Measurements from ENCODE around the gene TRABD2A. TPM values are rescaled to one million over a fixed set of nuclear protein-coding genes. Genes with fewer than 3 reads are reported as not detected.
"Not testable (repeated sequence)": the region's sequence is repeated elsewhere in the genome, so short reads cannot be mapped to it uniquely, and the experiment has no call there.

The TRABD2A gene
- total RNA-seq, 2 experiments from 2014 or later, result 35.9 to 38.3 TPM

GRCh38 chr2:84875619-84876018, 5.3 kb downstream of the TRABD2A start:
- H3K4me1 Mint-ChIP-seq, result peaks cover 68% of the 10 kb centered on the region
- H3K36me3 Mint-ChIP-seq (ENCODE audit: low read depth), result peaks cover 35% of the 10 kb centered on the region
- H3K4me3 Mint-ChIP-seq, DNase-seq, H3K27me3 Mint-ChIP-seq, H3K9me3 Mint-ChIP-seq, H3K27ac Mint-ChIP-seq: not testable (repeated sequence)
- ChIA-PET CTCF (interaction anchor here (1.4 to 3.2 kb wide), 2 partner anchors 11 to 50 kb away, joined by 3 to 23 read pairs; no protein-coding TSS in a partner anchor), POLR2A (interaction anchor here (2.1 to 17.0 kb wide), 2 partner anchors 27 to 50 kb away, joined by 8 to 467 read pairs; partner anchors contain the start of gene TMSB10)

DNA sequence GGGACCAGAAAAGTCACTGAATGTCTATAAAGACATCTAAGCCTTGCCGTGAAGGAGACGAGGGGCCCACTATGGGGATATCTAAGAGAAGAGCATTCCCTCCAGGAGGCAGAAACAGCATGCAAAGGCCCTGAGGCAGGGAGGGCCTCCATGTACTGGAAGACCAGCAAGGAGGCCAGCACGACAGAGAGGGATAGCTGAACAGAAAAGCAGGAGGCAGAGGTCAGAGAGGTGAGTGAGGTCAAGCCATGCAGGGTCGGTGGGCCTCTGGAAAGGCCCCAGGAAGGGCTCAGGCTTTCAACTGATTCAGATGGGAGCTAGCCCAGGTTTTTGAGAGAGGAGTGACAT, 5.7 kb downstream of the TRABD2A start:
- H3K27me3 Mint-ChIP-seq, result no peaks in the 10 kb centered on the region
- H3K36me3 Mint-ChIP-seq (ENCODE audit: low read depth), result peaks cover 36% of the 10 kb centered on the region
- H3K4me1 Mint-ChIP-seq, result peaks cover 73% of the 10 kb centered on the region
- no peak for DNase-seq
- no peak overlapping the region for H3K4me3 Mint-ChIP-seq
- no peak overlapping the region for H3K27ac Mint-ChIP-seq
- H3K9me3 Mint-ChIP-seq, result no peaks in the 10 kb centered on the region
- POLR2A ChIA-PET, result no interaction called here
- CTCF ChIA-PET, result interaction anchor here (1.4 to 3.2 kb wide), 2 partner anchors 10 to 51 kb away, joined by 3 to 23 read pairs; no protein-coding TSS in a partner anchor

DNA sequence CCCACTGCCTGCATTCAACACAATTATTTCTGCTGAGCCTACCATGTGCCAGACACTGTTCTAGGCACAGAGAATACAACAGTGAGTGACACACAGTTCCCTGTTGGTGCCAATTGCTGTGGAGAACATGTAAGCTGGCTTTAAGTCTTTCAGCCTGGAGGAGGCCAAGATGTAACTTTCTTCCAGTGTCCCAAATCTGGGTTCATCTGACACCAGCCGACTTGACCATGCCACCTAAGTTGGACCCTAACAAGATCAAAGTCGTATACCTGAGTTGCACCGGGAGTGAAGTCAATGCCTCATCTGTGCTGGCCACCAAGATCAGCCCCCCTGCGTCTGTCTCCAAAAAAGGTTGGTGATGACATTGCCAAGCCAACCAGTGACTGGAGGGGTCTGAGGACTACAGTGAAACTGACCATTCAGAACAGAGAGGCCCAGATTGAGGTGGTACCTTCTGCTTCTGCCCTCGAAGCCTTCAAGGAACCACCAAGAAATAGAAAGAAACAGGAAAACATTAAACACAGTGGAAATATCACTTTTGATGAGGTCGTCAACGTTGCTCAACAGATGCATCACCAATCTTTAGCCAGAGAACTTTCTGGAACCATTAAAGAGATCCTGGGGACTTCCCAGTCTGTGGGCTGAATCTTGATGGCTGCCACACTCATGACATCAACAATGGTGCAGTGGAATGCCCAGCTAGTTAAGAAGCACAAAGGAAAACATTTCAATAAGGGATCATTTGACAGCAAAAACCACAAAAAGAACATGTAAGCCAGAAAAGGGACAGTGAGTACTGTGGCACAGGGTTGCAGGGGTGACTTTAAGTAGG, 6.3 kb downstream of the TRABD2A start:
- Mint-ChIP-seq H3K36me3 (ENCODE audit: low read depth) (peaks cover 37% of the 10 kb centered on the region), H3K9me3 (no peaks in the 10 kb centered on the region), H3K27ac (no peak overlapping the region), H3K4me3 (no peak overlapping the region), H3K27me3 (no peaks in the 10 kb centered on the region), H3K4me1 (peaks cover 72% of the 10 kb centered on the region)
- POLR2A ChIA-PET, result no interaction called here
- CTCF ChIA-PET, result interaction anchor here (0.7 to 1.4 kb wide), 2 partner anchors 10 to 51 kb away, joined by 3 read pairs; no protein-coding TSS in a partner anchor
- DNase-seq, result no peak

- no peak overlapping the region for H3K27ac Mint-ChIP-seq
- ChIA-PET POLR2A (no interaction called here), CTCF (no interaction called here)
- DNase-seq, result no peak
- H3K4me1 Mint-ChIP-seq, result peaks cover 63% of the 10 kb centered on the region
- no peak overlapping the region for H3K4me3 Mint-ChIP-seq
- peaks cover 37% of the 10 kb centered on the region for H3K36me3 Mint-ChIP-seq (ENCODE audit: low read depth)
- no peaks in the 10 kb centered on the region for H3K9me3 Mint-ChIP-seq
- no peaks in the 10 kb centered on the region for H3K27me3 Mint-ChIP-seq
Measured at GRCh38 chr2:84873350-84873749, 7.5 kb downstream of the TRABD2A start.

- POLR2A ChIA-PET, result interaction anchor here (0.6 kb wide), 1 partner anchor 93 kb away, joined by 3 read pairs; no protein-coding TSS in a partner anchor
- H3K9me3 Mint-ChIP-seq, H3K27me3 Mint-ChIP-seq, DNase-seq, H3K4me3 Mint-ChIP-seq, CTCF ChIA-PET, H3K27ac Mint-ChIP-seq: not testable (repeated sequence)
- Mint-ChIP-seq H3K4me1 (peaks cover 60% of the 10 kb centered on the region), H3K36me3 (ENCODE audit: low read depth) (peaks cover 41% of the 10 kb centered on the region)
Measured at GRCh38 chr2:84872691-84873090, 8.2 kb downstream of the TRABD2A start.

DNA sequence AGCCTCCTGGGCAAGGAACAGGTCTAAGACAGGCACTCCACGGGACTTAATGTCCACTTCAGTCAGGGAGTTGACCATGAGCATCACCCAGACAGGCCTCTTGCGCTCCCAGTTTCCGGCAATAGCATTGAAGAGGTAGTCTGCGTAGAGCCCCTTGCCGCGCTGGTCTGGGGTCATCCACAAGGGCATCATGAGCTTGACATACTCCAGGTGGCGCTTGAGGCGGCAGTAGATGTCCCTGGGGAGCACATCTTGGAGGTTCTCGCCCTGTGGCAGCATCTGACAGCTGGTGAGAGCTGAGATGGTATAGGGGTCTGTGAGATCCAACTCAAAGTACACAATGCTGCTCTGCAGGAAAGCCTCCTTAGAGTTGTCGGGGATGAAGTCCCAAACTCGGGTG, 10.6 kb downstream of the TRABD2A start:
- CTCF ChIA-PET, result interaction anchor here (0.9 to 3.9 kb wide), 5 partner anchors 10 to 430 kb away, joined by 3 to 21 read pairs (median 3); partner anchors contain the start of gene TRABD2A
- Mint-ChIP-seq H3K4me3 (no peak overlapping the region), H3K27ac (no peak overlapping the region), H3K36me3 (ENCODE audit: low read depth) (peaks cover 31% of the 10 kb centered on the region), H3K9me3 (no peaks in the 10 kb centered on the region), H3K27me3 (no peaks in the 10 kb centered on the region), H3K4me1 (peaks cover 51% of the 10 kb centered on the region)
- POLR2A ChIA-PET, result interaction anchor here (1.0 to 1.6 kb wide), 4 partner anchors 9 to 55 kb away, joined by 3 to 7 read pairs (median 4); partner anchors contain the start of gene TRABD2A
- DNase-seq, result no peak

DNA sequence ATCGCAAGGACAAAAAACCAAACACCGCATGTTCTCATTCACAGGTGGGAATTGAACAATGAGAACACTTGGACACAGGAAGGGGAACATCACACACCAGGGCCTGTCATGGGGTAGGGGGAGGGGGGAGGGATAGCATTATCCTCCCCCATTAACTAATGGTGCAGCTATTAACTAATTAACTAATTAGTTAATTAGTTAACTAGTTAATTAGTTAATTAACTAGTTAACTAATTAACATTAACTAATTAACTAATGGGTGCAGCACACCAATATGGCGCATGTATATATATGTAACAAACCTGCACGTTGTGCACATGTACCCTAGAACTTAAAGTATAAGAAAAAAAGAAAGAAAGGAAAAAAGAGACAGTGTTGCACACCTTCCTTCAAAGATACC, 12.6 kb downstream of the TRABD2A start:
- not testable (repeated sequence) for H3K27me3 Mint-ChIP-seq, H3K4me3 Mint-ChIP-seq, H3K9me3 Mint-ChIP-seq, DNase-seq, H3K27ac Mint-ChIP-seq
- ChIA-PET POLR2A (interaction anchor here (1.0 to 1.2 kb wide), 2 partner anchors 12 to 57 kb away, joined by 3 read pairs; no protein-coding TSS in a partner anchor), CTCF (interaction anchor here (1.9 to 3.9 kb wide), 2 partner anchors 12 to 58 kb away, joined by 7 to 21 read pairs; partner anchors contain the start of gene TRABD2A)
- H3K4me1 Mint-ChIP-seq, result peaks cover 42% of the 10 kb centered on the region
- peaks cover 22% of the 10 kb centered on the region for H3K36me3 Mint-ChIP-seq (ENCODE audit: low read depth)

- no peaks in the 10 kb centered on the region for H3K9me3 Mint-ChIP-seq
- no peak overlapping the region for H3K27ac Mint-ChIP-seq
- H3K4me1 Mint-ChIP-seq, result peaks cover 46% of the 10 kb centered on the region
- CTCF ChIA-PET, result interaction anchor here (1.2 to 2.0 kb wide), 3 partner anchors 15 to 125 kb away, joined by 4 to 12 read pairs (median 12); partner anchors contain the start of gene TRABD2A
- DNase-seq, result no peak
- peaks cover 24% of the 10 kb centered on the region for H3K36me3 Mint-ChIP-seq (ENCODE audit: low read depth)
- no peaks in the 10 kb centered on the region for H3K27me3 Mint-ChIP-seq
- no peak overlapping the region for H3K4me3 Mint-ChIP-seq
- POLR2A ChIA-PET, result no interaction called here
Measured at GRCh38 chr2:84866122-84866521, 14.8 kb downstream of the TRABD2A start.

DNA sequence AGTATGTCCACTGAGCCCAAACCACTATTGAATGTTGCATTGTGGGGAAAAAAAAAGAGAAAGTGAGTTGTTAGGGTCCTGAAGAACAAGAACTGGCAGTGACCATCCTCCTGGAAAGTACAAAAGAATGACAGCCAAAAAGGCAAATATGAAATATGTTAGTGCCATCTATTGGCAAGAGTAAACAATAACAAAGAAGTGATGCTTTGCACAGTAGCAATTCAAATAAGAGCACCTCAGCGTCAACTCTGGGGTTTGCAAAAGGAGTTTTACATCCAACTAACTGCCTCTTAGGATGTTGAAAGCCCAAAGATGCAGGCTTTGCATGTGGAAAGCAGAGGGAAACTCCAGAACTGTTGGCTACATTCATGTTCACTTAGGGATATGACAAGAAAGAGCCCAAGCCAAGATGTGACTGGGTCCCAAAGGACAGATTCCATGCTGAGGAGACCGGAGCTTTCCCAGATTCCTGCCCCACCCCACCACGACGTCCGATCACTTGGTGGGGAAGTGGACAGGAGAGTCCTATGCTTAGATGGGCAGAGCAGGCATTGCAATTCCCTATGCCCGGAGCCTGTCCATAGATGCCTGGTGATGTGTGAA, 15.6 kb downstream of the TRABD2A start:
- ChIA-PET POLR2A (interaction anchor here (0.8 to 1.0 kb wide), 2 partner anchors 19 to 32 kb away, joined by 3 to 4 read pairs; no protein-coding TSS in a partner anchor), CTCF (interaction anchor here (0.5 to 5.5 kb wide), 16 partner anchors 10 to 368 kb away, joined by 3 to 17 read pairs (median 4); partner anchors contain the start of genes DNAH6 and TRABD2A)
- H3K4me3 Mint-ChIP-seq, result no peak overlapping the region
- H3K27ac Mint-ChIP-seq, result no peak overlapping the region
- peaks cover 21% of the 10 kb centered on the region for H3K36me3 Mint-ChIP-seq (ENCODE audit: low read depth)
- no peak for DNase-seq
- H3K27me3 Mint-ChIP-seq, result no peaks in the 10 kb centered on the region
- no peaks in the 10 kb centered on the region for H3K9me3 Mint-ChIP-seq
- H3K4me1 Mint-ChIP-seq, result peaks cover 43% of the 10 kb centered on the region

GRCh38 chr2:84862006-84862405, 18.9 kb downstream of the TRABD2A start:
- DNase-seq, result no peak
- ChIA-PET CTCF (interaction anchor here (1.2 to 5.5 kb wide), 4 partner anchors 10 to 329 kb away, joined by 3 to 17 read pairs (median 4); partner anchors contain the start of gene TRABD2A), POLR2A (interaction anchor here (0.6 to 2.2 kb wide), 5 partner anchors 9 to 82 kb away, joined by 3 to 12 read pairs (median 4); no protein-coding TSS in a partner anchor)
- Mint-ChIP-seq H3K27me3 (no peaks in the 10 kb centered on the region), H3K9me3 (no peaks in the 10 kb centered on the region), H3K36me3 (ENCODE audit: low read depth) (peaks cover 16% of the 10 kb centered on the region), H3K4me3 (no peak overlapping the region), H3K27ac (no peak overlapping the region), H3K4me1 (peaks cover 68% of the 10 kb centered on the region)

- ChIA-PET POLR2A (interaction anchor here (1.0 to 2.2 kb wide), 4 partner anchors 9 to 82 kb away, joined by 3 to 12 read pairs (median 4); no protein-coding TSS in a partner anchor), CTCF (interaction anchor here (1.2 to 5.5 kb wide), 4 partner anchors 10 to 328 kb away, joined by 3 to 17 read pairs (median 4); partner anchors contain the start of gene TRABD2A)
- Mint-ChIP-seq H3K27me3 (no peaks in the 10 kb centered on the region), H3K36me3 (ENCODE audit: low read depth) (peaks cover 18% of the 10 kb centered on the region), H3K9me3 (no peaks in the 10 kb centered on the region), H3K27ac (peak overlapping the region; percentile 23), H3K4me3 (no peak overlapping the region), H3K4me1 (peaks cover 70% of the 10 kb centered on the region)
- no peak for DNase-seq
Measured at GRCh38 chr2:84861539-84861938, 19.3 kb downstream of the TRABD2A start.

DNA sequence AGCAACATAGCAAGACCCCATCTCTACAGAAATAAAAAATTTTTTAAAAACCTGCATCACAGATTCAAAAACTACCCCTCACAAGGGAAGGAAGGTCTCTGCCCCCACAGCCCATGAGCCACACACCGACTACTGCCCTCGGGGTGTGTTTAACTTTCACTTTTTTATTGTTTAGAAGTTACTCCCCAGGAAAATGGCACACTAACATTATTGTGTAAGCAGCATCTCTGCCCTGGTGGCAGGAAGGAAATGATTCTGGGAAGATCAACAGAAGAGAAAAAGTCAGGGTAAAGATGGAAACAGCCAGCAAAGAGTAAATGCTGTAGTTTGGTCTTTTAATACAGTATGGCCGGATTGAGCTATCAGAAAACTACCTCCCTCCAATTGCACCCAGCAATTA, 21.9 kb downstream of the TRABD2A start:
- ChIA-PET POLR2A (interaction anchor here (1.2 to 6.0 kb wide), 4 partner anchors 12 to 48 kb away, joined by 3 to 35 read pairs (median 6); partner anchors contain the start of gene TRABD2A), CTCF (interaction anchor here (1.3 to 3.5 kb wide), 3 partner anchors 10 to 117 kb away, joined by 5 to 15 read pairs (median 10); no protein-coding TSS in a partner anchor)
- Mint-ChIP-seq H3K4me1 (peaks cover 77% of the 10 kb centered on the region), H3K36me3 (ENCODE audit: low read depth) (peaks cover 28% of the 10 kb centered on the region), H3K9me3 (peaks cover 6% of the 10 kb centered on the region), H3K27ac (peak overlapping the region; percentile 32), H3K27me3 (no peaks in the 10 kb centered on the region), H3K4me3 (no peak overlapping the region)
- no peak for DNase-seq
